ENCODE measurements around the gene BAIAP2.

GRCh38 chr17:81033535-81034167, 1.3 kb upstream of the BAIAP2 start:
- TF ChIP-seq CTCF (IDR thresholded peaks at IDR 0.05 in 4 of 5, conservative IDR thresholded peaks at IDR 0.05 in 1 of 5) (no peak), POLR2A (IDR thresholded peaks at IDR 0.05) (no peak)

Data from gastrocnemius medialis (tissue), 4 donors.